HepG2 (cell line): Measurements from ENCODE around the gene NOP14. TPM values are rescaled to one million over a fixed set of nuclear protein-coding genes. Genes with fewer than 3 reads are reported as not detected.

Source experiments
- FOXA1 ChIP-seq, 2 experiments: fragments of 450-650 bp in 1 of 2; sonication (generic) in 1 of 2; formaldehyde crosslinking in 1 of 2; IDR thresholded peaks; 2 replicates each; pipeline versions ENCODE4 v1.4.0 to v1.6.1; 2016 to 2020; ENCODE audit warnings: missing genetic modification reagents in 1 of 2
- KIAA2018 ChIP-seq: sonication (generic); formaldehyde crosslinking; IDR thresholded peaks from 2 replicates; pipeline ENCODE4 v1.5.0; 2020; ENCODE audit warnings: mild to moderate bottlenecking, missing genetic modification reagents, borderline replicate concordance
- MATR3 ChIP-seq: sonication (generic); formaldehyde crosslinking; IDR thresholded peaks from 2 replicates; pipeline ENCODE4 v1.4.0; 2020; ENCODE audit warnings: missing genetic modification reagents
- POLR2G ChIP-seq: fragments of 200-400 bp; formaldehyde crosslinking; IDR thresholded peaks from 2 replicates; pipeline ENCODE4 v1.6.1; 2018; ENCODE audit warnings: mild to moderate bottlenecking, low read depth, low read length, moderate library complexity
- TGIF2 ChIP-seq: IDR thresholded peaks from 2 replicates; pipeline ENCODE4 v1.6.1; 2016; ENCODE audit warnings: control low read depth, missing compliant biosample characterization
- U2AF1 ChIP-seq: fragments of 200-400 bp; formaldehyde crosslinking; optimal IDR thresholded peaks from 2 replicates; pipeline ENCODE3; 2017; ENCODE audit warnings: mild to moderate bottlenecking, low read depth, low read length
- ZBTB10 ChIP-seq: sonication (generic); formaldehyde crosslinking; IDR thresholded peaks from 2 replicates; pipeline ENCODE4 v1.4.0; 2020; ENCODE audit warnings: missing genetic modification reagents, borderline replicate concordance
- ZNF138 ChIP-seq: sonication (generic); formaldehyde crosslinking; IDR thresholded peaks from 2 replicates; pipeline ENCODE4 v1.5.0; 2020; ENCODE audit warnings: mild to moderate bottlenecking, low read depth, missing genetic modification reagents
- ZNF609 ChIP-seq: sonication (generic); formaldehyde crosslinking; IDR thresholded peaks from 2 replicates; pipeline ENCODE4 v1.4.0; 2020; ENCODE audit warnings: mild to moderate bottlenecking, missing genetic modification reagents, borderline replicate concordance
- ZNF878 ChIP-seq: sonication (generic); formaldehyde crosslinking; IDR thresholded peaks from 2 replicates; pipeline ENCODE4 v1.8.1; 2023; ENCODE audit warnings: mild to moderate bottlenecking, missing genetic modification reagents, moderate library complexity
- ZSCAN12 ChIP-seq: sonication (generic); formaldehyde crosslinking; IDR thresholded peaks from 2 replicates; pipeline ENCODE4 v1.9.0; 2021; ENCODE audit warnings: mild to moderate bottlenecking, missing genetic modification reagents
- polyA plus RNA-seq, 8 experiments: library from polyadenylated mRNA; depleted of rRNA in 3 of 8; stranded (reverse) in 7 of 8; unstranded in 1 of 8; fragments of >200 nt; fragmentation: Illumina TruSeq in 4 of 8; extraction: Trizol in 4 of 8; gene quantifications; 2 replicates each; pipeline versions ENCODE4 v1.2.1 to v1.2.3, GENCODE V29; 2011 to 2016; ENCODE audit warnings: low read depth in 4 of 8, missing spikeins in 1 of 8, mixed read lengths in 1 of 8; ENCODE audit not compliant: insufficient read depth in 1 of 8
- total RNA-seq, 5 experiments: library from RNA; depleted of rRNA; stranded (reverse); fragments of >200 nt; fragmentation: Illumina TruSeq; extraction: Trizol; gene quantifications; 2 replicates each; pipeline ENCODE4 v1.2.3, GENCODE V29; 2016; ENCODE audit warnings: low read depth in 1 of 5

The NOP14 gene
- total and polyA plus RNA-seq, 2 of the 13 experiments (the other 11 are each of a cell fraction or from before 2014, with no cell fraction given): 6.9 to 47.9 TPM

GRCh38 chr4:2934813-2935761 is 28.1 kb downstream of the NOP14 start (continued):
- no peak; the same call in 1 of the 2 replicates for TF ChIP-seq ZBTB10 (CRISPR knock-in tag)
- no peak for TF ChIP-seq U2AF1
- peak; percentile 83 for TF ChIP-seq POLR2G
- TF ChIP-seq FOXA1 (IDR thresholded peaks at IDR 0.05): no peak
- no peak; the same call in 1 of the 2 replicates for TF ChIP-seq FOXA1 (CRISPR knock-in tag; IDR thresholded peaks at IDR 0.05)
- peak; percentile 45; the same call in 1 of the 2 replicates for TF ChIP-seq ZNF609 (CRISPR knock-in tag)
- no peak for TF ChIP-seq MATR3
- TF ChIP-seq KIAA2018: no peak
- TF ChIP-seq ZNF878 (CRISPR knock-in tag): no peak
- TF ChIP-seq ZNF138 (CRISPR knock-in tag): 0 out of 2 replicates have a peak, but pooled peaks have one; percentile 51
- no peak for TF ChIP-seq ZSCAN12 (CRISPR knock-in tag)
- TF ChIP-seq TGIF2 (CRISPR knock-in tag): 0 out of 2 replicates have a peak, but pooled peaks have one; percentile 19
